ENCODE measurements around the gene TKFC.

Gene TKFC

GRCh38 chr11:61293867-61294716 lies 38.9 kb upstream of the TKFC start:
- peak; percentile 72 for DNase-seq (ENCODE audit: extremely low spot score)
- ChIA-PET CTCF (interaction anchor here (0.8 to 2.3 kb wide), 12 partner anchors 11 to 519 kb away, joined by 3 to 14 read pairs (median 6); no protein-coding TSS in a partner anchor), POLR2A (no interaction called here)
- no peak for TF ChIP-seq CTCF (IDR thresholded peaks at IDR 0.05; ENCODE audit: control extremely low read depth, extremely low read depth, low read depth, missing control alignments)

- ChIA-PET CTCF (interaction anchor here (0.7 to 2.3 kb wide), 12 partner anchors 13 to 520 kb away, joined by 3 to 9 read pairs (median 4); no protein-coding TSS in a partner anchor), POLR2A (no interaction called here)
- peak; percentile 59 for TF ChIP-seq CTCF (IDR thresholded peaks at IDR 0.05; ENCODE audit: control extremely low read depth, extremely low read depth, low read depth, missing control alignments)
- peak; percentile 93 for DNase-seq (ENCODE audit: extremely low spot score)
These were observed 38.1 kb upstream of the TKFC start, which contains the start of gene VWCE for GRCh38 chr11:61294717-61295595. Gene VWCE, minus strand, starts transcription at chr11:61295316. Its CDS starts 279 bp downstream, at chr11:61295037.

GRCh38 chr11:61295596-61295926 lies 37.5 kb upstream of the TKFC start:
- POLR2A ChIA-PET, result no interaction called here
- no peak for DNase-seq (ENCODE audit: extremely low spot score)
- no peak for TF ChIP-seq CTCF (IDR thresholded peaks at IDR 0.05; ENCODE audit: control extremely low read depth, extremely low read depth, low read depth, missing control alignments)

GRCh38 chr11:61297341-61297740 lies 35.7 kb upstream of the TKFC start:
- CTCF ChIA-PET, result interaction anchor here (0.7 to 2.4 kb wide), 2 partner anchors 15 to 40 kb away, joined by 3 to 8 read pairs; no protein-coding TSS in a partner anchor
- DNase-seq (ENCODE audit: extremely low spot score), result no peak

More at GRCh38 chr11:61295596-61295926, 37.5 kb upstream of the TKFC start:
- CTCF ChIA-PET, result interaction anchor here (0.9 to 1.5 kb wide), 3 partner anchors 16 to 90 kb away, joined by 3 to 5 read pairs (median 3); no protein-coding TSS in a partner anchor

GRCh38 chr11:61297746-61298145 lies 35.3 kb upstream of the TKFC start:
- TF ChIP-seq CTCF (IDR thresholded peaks at IDR 0.05; ENCODE audit: control extremely low read depth, extremely low read depth, low read depth, missing control alignments), result no peak
- no peak for DNase-seq (ENCODE audit: extremely low spot score)
- POLR2A ChIA-PET, result no interaction called here
- CTCF ChIA-PET, result interaction anchor here (2.4 kb wide), 1 partner anchor 14 kb away, joined by 8 read pairs; no protein-coding TSS in a partner anchor

More at GRCh38 chr11:61297341-61297740, 35.7 kb upstream of the TKFC start:
- no peak for TF ChIP-seq CTCF (IDR thresholded peaks at IDR 0.05; ENCODE audit: control extremely low read depth, extremely low read depth, low read depth, missing control alignments)
- POLR2A ChIA-PET, result no interaction called here

All from GM10248 (cell line).